CD4-positive, CD25-positive, alpha-beta regulatory T cell (primary cell): Measurements from ENCODE around the gene PLA2G2C. TPM values are rescaled to one million over a fixed set of nuclear protein-coding genes. Genes with fewer than 3 reads are reported as not detected.

Source experiments
- ATAC-seq, 2 donors: fragments of 150-1000 bp; cut with Tn5 transposase; one replicate each; pipeline ENCODE4 v1.10.0; 2021; ENCODE audit warnings: low read depth in 2 of 2, moderate number of reproducible peaks in 2 of 2, moderate library complexity in 1 of 2
- DNase-seq, 3 donors: peaks; one replicate each; pipeline versions ENCODE4 v3.0.0 to v3.0.0-alpha.2; 2012 to 2022; ENCODE audit warnings: mixed read lengths in 1 of 3
- H3K27ac ChIP-seq: one replicate; pipeline ENCODE4 v1.7.0; 2013; ENCODE audit warnings: mild to moderate bottlenecking, low read length; ENCODE audit not compliant: insufficient read depth, poor library complexity, severe bottlenecking
- H3K27me3 ChIP-seq: one replicate; pipeline ENCODE4 v1.7.0; 2013; ENCODE audit warnings: low read length; ENCODE audit not compliant: control insufficient read depth, insufficient read depth
- H3K36me3 ChIP-seq: one replicate; pipeline ENCODE4 v1.7.0; 2013; ENCODE audit warnings: mild to moderate bottlenecking, low read length, moderate library complexity; ENCODE audit not compliant: control insufficient read depth, insufficient read depth
- H3K4me1 ChIP-seq: 2 replicates; pipeline ENCODE4 v1.7.0; 2013; ENCODE audit warnings: mild to moderate bottlenecking, low read length; ENCODE audit not compliant: insufficient read depth, control insufficient read depth, poor library complexity, severe bottlenecking
- H3K4me3 ChIP-seq: one replicate; pipeline ENCODE4 v1.7.0; 2013; ENCODE audit warnings: low read depth, mild to moderate bottlenecking, low read length, moderate library complexity
- H3K9me3 ChIP-seq, 2 experiments: 1 replicate in 1 of 2; 2 replicates in 1 of 2; pipeline ENCODE4 v1.7.0; 2013; ENCODE audit warnings: low read length in 2 of 2, mild to moderate bottlenecking in 1 of 2, moderate library complexity in 1 of 2; ENCODE audit not compliant: control insufficient read depth in 2 of 2
- H3K27ac Mint-ChIP-seq, 3 donors: one replicate each; pipeline ENCODE4 v1.8.0; 2020 to 2022; ENCODE audit warnings: mild to moderate bottlenecking in 3 of 3, mixed read lengths in 3 of 3, moderate library complexity in 2 of 3
- H3K27me3 Mint-ChIP-seq: one replicate; pipeline ENCODE4 v1.8.0; 2022; ENCODE audit warnings: mild to moderate bottlenecking, mixed read lengths
- H3K36me3 Mint-ChIP-seq: one replicate; pipeline ENCODE4 v1.8.0; 2020; ENCODE audit warnings: mixed read lengths
- H3K4me1 Mint-ChIP-seq, 4 donors: one replicate each; pipeline ENCODE4 v1.8.0; 2020 to 2022; ENCODE audit warnings: mixed read lengths in 4 of 4, mild to moderate bottlenecking in 1 of 4
- H3K4me3 Mint-ChIP-seq, 4 donors: one replicate each; pipeline ENCODE4 v1.8.0; 2020 to 2022; ENCODE audit warnings: mild to moderate bottlenecking in 4 of 4, mixed read lengths in 4 of 4, moderate library complexity in 3 of 4
- H3K9me3 Mint-ChIP-seq, 7 donors: one replicate each; pipeline ENCODE4 v1.8.0; 2020 to 2022; ENCODE audit warnings: mixed read lengths in 7 of 7, mild to moderate bottlenecking in 3 of 7, moderate library complexity in 2 of 7
- polyA plus RNA-seq, 4 donors: library from polyadenylated mRNA; unstranded; fragments of 300-500 nt; fragmentation: Illumina TruSeq; gene quantifications; one replicate each; pipeline ENCODE4 v1.2.3, GENCODE V29; 2021
- total RNA-seq: library from RNA; stranded (reverse); gene quantifications from one replicate; pipeline ENCODE4 v1.2.3, GENCODE V29; 2022

The PLA2G2C gene
- total and polyA plus RNA-seq, 5 donors from 2014 or later = not detected

GRCh38 chr1:20139776-20140612 lies 46.3 kb downstream of the PLA2G2C start:
- ATAC-seq (no peak), DNase-seq (no peak)
- Mint-ChIP-seq H3K4me3 (no peak overlapping the region), H3K27me3 (peaks cover 19% of the 10 kb centered on the region), H3K27ac (no peak overlapping the region), H3K36me3 (no peaks in the 10 kb centered on the region), H3K4me1 (no peaks in the 10 kb centered on the region), H3K9me3 (peaks cover 0 to 1% (median 0%) of the 10 kb centered on the region in 7 donors)
- Histone ChIP-seq H3K27me3 (peaks cover 3% of the 10 kb centered on the region), H3K36me3 (no peaks in the 10 kb centered on the region), H3K9me3 (no peaks in the 10 kb centered on the region), H3K4me3 (no peak overlapping the region), H3K4me1 (no peaks in the 10 kb centered on the region), H3K27ac (no peak overlapping the region)

DNA sequence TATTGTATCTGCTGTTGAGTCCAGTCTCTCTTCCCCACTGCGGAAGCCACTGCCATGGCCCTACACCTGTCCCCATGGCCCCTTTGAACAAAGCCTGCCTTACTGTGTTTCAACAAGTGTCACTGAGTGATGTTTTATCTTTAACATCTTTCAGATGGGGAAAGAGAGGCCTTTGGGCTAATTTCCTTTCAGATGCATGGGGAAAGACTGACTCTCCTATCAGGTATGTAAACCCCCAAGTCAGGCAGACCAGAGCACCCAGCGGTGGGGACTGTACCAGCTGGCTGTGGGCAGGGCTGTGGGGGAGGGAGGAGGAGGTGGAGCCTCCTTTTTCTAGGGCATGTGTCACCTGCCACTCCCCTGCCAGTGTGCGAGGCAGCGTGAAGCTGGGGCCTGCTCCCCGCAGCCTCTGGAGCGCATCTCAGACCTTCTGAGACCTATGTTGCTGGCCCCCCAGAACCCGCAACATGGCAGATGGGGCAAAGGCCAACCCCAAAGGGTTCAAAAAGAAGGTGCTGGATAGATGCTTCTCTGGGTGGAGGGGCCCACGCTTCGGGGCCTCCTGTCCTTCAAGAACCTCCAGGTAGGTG lies 47.3 kb downstream of the PLA2G2C start, which contains the start of gene PLA2G2F:
TSS of gene PLA2G2F (plus strand) at position 363 of the 590 bp plus-strand sequence. CDS start at position 468, 105 bp downstream.
- no peaks in the 10 kb centered on the region for H3K4me1 Mint-ChIP-seq
- peaks cover 23% of the 10 kb centered on the region for H3K27me3 Mint-ChIP-seq
- H3K36me3 Mint-ChIP-seq = no peaks in the 10 kb centered on the region

DNA sequence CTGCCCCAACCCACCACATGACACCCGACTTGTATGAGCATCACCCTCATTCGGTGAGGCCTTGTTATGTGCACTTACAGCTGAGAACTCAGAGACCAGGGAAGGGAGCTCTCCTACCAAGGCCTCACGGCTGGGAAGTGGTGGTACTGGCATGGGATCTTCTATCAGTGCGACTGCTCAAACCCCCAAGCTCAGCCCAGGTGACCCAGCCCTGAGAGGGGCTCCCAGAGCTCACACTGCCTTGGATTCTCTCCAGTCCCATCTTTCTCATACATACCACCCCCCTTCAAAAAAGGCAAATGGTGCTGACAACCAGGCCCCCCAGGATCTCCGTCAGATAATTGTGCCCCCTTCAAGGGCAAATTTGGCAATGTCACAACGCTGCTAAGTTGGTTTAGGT lies 48.0 kb downstream of the PLA2G2C start:
- Mint-ChIP-seq H3K4me1 (no peaks in the 10 kb centered on the region), H3K27ac (no peak overlapping the region), H3K36me3 (no peaks in the 10 kb centered on the region), H3K4me3 (no peak overlapping the region), H3K27me3 (peaks cover 25% of the 10 kb centered on the region), H3K9me3 (peaks cover 0 to 4% (median 0%) of the 10 kb centered on the region in 7 donors)
- H3K27me3 ChIP-seq = peaks cover 5% of the 10 kb centered on the region
- no peaks in the 10 kb centered on the region for H3K36me3 ChIP-seq
- DNase-seq (no peak), ATAC-seq (no peak)
- H3K4me1 ChIP-seq = no peaks in the 10 kb centered on the region
- no peaks in the 10 kb centered on the region for H3K9me3 ChIP-seq
- no peak overlapping the region for H3K27ac ChIP-seq
- H3K4me3 ChIP-seq = no peak overlapping the region

More for the DNA sequence above, 47.3 kb downstream of the PLA2G2C start, which contains the start of gene PLA2G2F:
- H3K9me3 ChIP-seq = no peaks in the 10 kb centered on the region
- H3K36me3 ChIP-seq = no peaks in the 10 kb centered on the region
- peaks cover 3% of the 10 kb centered on the region for H3K27me3 ChIP-seq
- peaks cover 0 to 2% (median 0%) of the 10 kb centered on the region in 7 donors for H3K9me3 Mint-ChIP-seq
- no peak within 1 kb of the TSS for H3K4me3 Mint-ChIP-seq
- DNase-seq (no peak), ATAC-seq (no peak)
- H3K4me3 ChIP-seq = no peak within 1 kb of the TSS
- no peaks in the 10 kb centered on the region for H3K4me1 ChIP-seq
- no peak within 1 kb of the TSS for H3K27ac ChIP-seq
- H3K27ac Mint-ChIP-seq = no peak within 1 kb of the TSS

DNA sequence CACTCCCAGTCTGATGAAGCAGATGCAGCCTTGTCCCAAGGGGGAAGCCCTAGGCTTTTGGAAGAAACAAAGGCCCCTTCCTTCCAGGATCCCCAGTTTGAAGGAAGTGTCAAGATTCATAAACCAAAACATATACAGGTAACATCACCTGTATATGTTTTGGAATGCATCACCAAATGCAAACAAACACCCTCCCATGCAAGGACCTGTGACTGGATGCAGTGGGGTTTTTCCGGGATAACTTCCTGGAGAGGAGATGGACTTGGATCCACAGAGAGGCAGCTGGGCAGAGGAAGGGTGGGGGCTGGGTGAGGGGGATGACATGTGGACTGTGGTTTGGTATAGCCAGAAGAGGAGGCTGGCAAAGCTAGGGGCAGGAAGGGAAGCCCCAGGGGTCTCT lies 48.7 kb downstream of the PLA2G2C start:
- Mint-ChIP-seq H3K27me3 (peaks cover 25% of the 10 kb centered on the region), H3K27ac (no peak overlapping the region), H3K36me3 (no peaks in the 10 kb centered on the region), H3K4me3 (no peak overlapping the region), H3K4me1 (no peaks in the 10 kb centered on the region), H3K9me3 (peaks cover 0 to 5% (median 0%) of the 10 kb centered on the region in 7 donors)
- H3K27ac ChIP-seq = no peak overlapping the region
- H3K27me3 ChIP-seq = peaks cover 5% of the 10 kb centered on the region
- H3K36me3 ChIP-seq = no peaks in the 10 kb centered on the region
- H3K4me1 ChIP-seq = no peaks in the 10 kb centered on the region
- ATAC-seq (no peak), DNase-seq (no peak)
- H3K4me3 ChIP-seq = no peak overlapping the region
- no peaks in the 10 kb centered on the region for H3K9me3 ChIP-seq

GRCh38 chr1:20137055-20137454 lies 49.3 kb downstream of the PLA2G2C start:
- no peaks in the 10 kb centered on the region for H3K36me3 ChIP-seq
- H3K27me3 Mint-ChIP-seq = peaks cover 23% of the 10 kb centered on the region
- H3K4me1 Mint-ChIP-seq = no peaks in the 10 kb centered on the region
- DNase-seq = no peak
- no peaks in the 10 kb centered on the region for H3K9me3 ChIP-seq
- H3K4me1 ChIP-seq = no peaks in the 10 kb centered on the region
- H3K27ac ChIP-seq = no peak overlapping the region
- no peak overlapping the region for H3K4me3 Mint-ChIP-seq
- no peaks in the 10 kb centered on the region for H3K36me3 Mint-ChIP-seq
- peaks cover 0 to 5% (median 0%) of the 10 kb centered on the region in 7 donors for H3K9me3 Mint-ChIP-seq
- H3K4me3 ChIP-seq = no peak overlapping the region
- no peak for ATAC-seq
- no peak overlapping the region for H3K27ac Mint-ChIP-seq
- peaks cover 5% of the 10 kb centered on the region for H3K27me3 ChIP-seq

- Mint-ChIP-seq H3K4me1 (no peaks in the 10 kb centered on the region), H3K9me3 (peaks cover 0 to 5% (median 0%) of the 10 kb centered on the region in 7 donors), H3K36me3 (no peaks in the 10 kb centered on the region), H3K27ac (no peak overlapping the region), H3K27me3 (peaks cover 25% of the 10 kb centered on the region), H3K4me3 (no peak overlapping the region)
- DNase-seq (no peak), ATAC-seq (no peak)
- Histone ChIP-seq H3K4me3 (no peak overlapping the region), H3K27me3 (peaks cover 5% of the 10 kb centered on the region), H3K9me3 (no peaks in the 10 kb centered on the region), H3K4me1 (no peaks in the 10 kb centered on the region), H3K36me3 (no peaks in the 10 kb centered on the region), H3K27ac (no peak overlapping the region)
These were observed 50.1 kb downstream of the PLA2G2C start for GRCh38 chr1:20136249-20136648.

DNA sequence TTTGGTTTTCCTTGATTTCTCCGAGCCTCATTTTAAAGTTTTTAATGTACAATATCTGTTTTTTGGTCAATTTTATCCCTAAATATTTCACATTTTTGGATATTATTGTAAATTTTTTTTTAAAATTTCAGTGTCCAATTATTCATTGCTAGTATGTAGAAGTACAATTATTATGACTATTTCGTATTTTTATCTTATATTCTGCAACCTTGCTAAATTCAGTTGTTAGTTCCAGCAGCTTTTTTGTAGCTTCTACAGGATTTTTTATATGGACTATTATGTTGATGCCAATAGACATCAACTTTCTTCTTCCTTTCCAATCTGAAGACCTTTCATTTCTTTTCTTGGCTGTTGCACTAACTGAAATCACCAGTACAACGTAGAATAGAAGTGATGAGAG lies 51.3 kb downstream of the PLA2G2C start:
- DNase-seq (no peak), ATAC-seq (no peak)
- Histone ChIP-seq H3K36me3 (no peaks in the 10 kb centered on the region), H3K27ac (no peak overlapping the region), H3K9me3 (no peaks in the 10 kb centered on the region), H3K4me1 (no peaks in the 10 kb centered on the region), H3K27me3 (peaks cover 5% of the 10 kb centered on the region), H3K4me3 (no peak overlapping the region)
- Mint-ChIP-seq H3K4me1 (no peaks in the 10 kb centered on the region), H3K27ac (no peak overlapping the region), H3K9me3 (peaks cover 0 to 5% (median 0%) of the 10 kb centered on the region in 7 donors), H3K4me3 (no peak overlapping the region), H3K36me3 (no peaks in the 10 kb centered on the region), H3K27me3 (peaks cover 26% of the 10 kb centered on the region)
